A673 (cell line): ENCODE results near the gene CCNY. TPM values are rescaled to one million over a fixed set of nuclear protein-coding genes. Genes with fewer than 3 reads are reported as not detected.

Source experiments
- BruUV-seq: library from RNA; stranded (reverse); fragments of 400-500 nt; replicated peaks from 2 replicates; lab custom pipeline; 2021; lab: Mats Ljungman, UMichigan
- CTCF ChIA-PET: fragments of 300-600 bp; sonication (Branson Sonifier 250); formaldehyde crosslinking; loops from one replicate; lab custom pipeline; 2022; ENCODE audit warnings: antibody characterized with exemption; lab: Charles Lee
- POLR2A ChIA-PET: fragments of 300-600 bp; sonication (Branson Sonifier 250); formaldehyde crosslinking; loops from one replicate; lab custom pipeline; 2022; ENCODE audit warnings: antibody characterized with exemption; ENCODE audit not compliant: low non-redundant PET; lab: Charles Lee
- DNase-seq: peaks from one replicate; pipeline ENCODE4 v3.0.0-alpha.2; 2015; ENCODE audit warnings: low spot score
- H3K27ac ChIP-seq: fragments of 200-600 bp; sonication (generic); 2 replicates; pipeline ENCODE4 v1.5.1; 2016; ENCODE audit warnings: mixed run types, low read depth, mild to moderate bottlenecking, mixed read lengths, antibody characterized with exemption, low read length; ENCODE audit not compliant: poor library complexity, severe bottlenecking
- H3K27me3 ChIP-seq: fragments of 200-600 bp; sonication (generic); replicated peaks from 2 replicates; pipeline ENCODE4 v1.6.1; 2017; ENCODE audit warnings: mixed run types, low read depth, mild to moderate bottlenecking, mixed read lengths, antibody characterized with exemption, low read length; ENCODE audit not compliant: insufficient read depth, poor library complexity
- H3K36me3 ChIP-seq: fragments of 200-600 bp; sonication (generic); 2 replicates; pipeline ENCODE4 v1.6.1; 2016; ENCODE audit warnings: mixed run types, mild to moderate bottlenecking, mixed read lengths, antibody characterized with exemption, low read length; ENCODE audit not compliant: insufficient read depth, poor library complexity, severe bottlenecking
- H3K4me1 ChIP-seq: fragments of 200-600 bp; sonication (generic); 2 replicates; pipeline ENCODE4 v1.6.1; 2017; ENCODE audit warnings: mixed run types, mild to moderate bottlenecking, mixed read lengths, antibody characterized with exemption, low read length; ENCODE audit not compliant: insufficient read depth, poor library complexity, severe bottlenecking
- H3K4me3 ChIP-seq: fragments of 200-600 bp; sonication (generic); 2 replicates; pipeline ENCODE4 v1.5.1; 2016; ENCODE audit warnings: low read depth, mixed run types, mild to moderate bottlenecking, mixed read lengths, low read length; ENCODE audit not compliant: poor library complexity, severe bottlenecking
- H3K9me3 ChIP-seq: fragments of 200-600 bp; sonication (generic); 2 replicates; pipeline ENCODE4 v1.6.1; 2016; ENCODE audit warnings: mixed run types, low read depth, mild to moderate bottlenecking, mixed read lengths, antibody characterized with exemption, low read length; ENCODE audit not compliant: poor library complexity, severe bottlenecking
- CTCF ChIP-seq: fragments of 300-800, 200-600 bp; sonication (generic); conservative IDR thresholded peaks from 2 replicates; pipeline ENCODE4 v1.5.1; 2017; ENCODE audit warnings: low read depth, mild to moderate bottlenecking, antibody characterized with exemption, low read length, moderate library complexity, mixed read lengths
- EZH2 ChIP-seq: fragments of 200-600 bp; sonication (generic); IDR thresholded peaks from 2 replicates; pipeline ENCODE4 v1.6.1; 2017; ENCODE audit warnings: borderline replicate concordance, low read depth, mild to moderate bottlenecking, mixed read lengths, antibody characterized with exemption, low read length; ENCODE audit not compliant: poor library complexity, severe bottlenecking
- intact Hi-C: fragments of 100-400 bp; cut with micrococcal nuclease; formaldehyde crosslinking; loops from one replicate; pipeline ENCODE4 v1.10.0; 2022; ENCODE audit not compliant: unreplicated experiment
- total RNA-seq: library from RNA; stranded (reverse); gene quantifications from 2 replicates; pipeline ENCODE4 v1.2.3, GENCODE V29; 2021

CCNY gene
- total RNA-seq, 1 experiment from 2014 or later: 84.8 TPM

GRCh38 chr10:35378541-35379210, 42.4 kb downstream of the CCNY start:
- CTCF ChIA-PET: no interaction called here

GRCh38 chr10:35379226-35380137, 43.2 kb downstream of the CCNY start:
- TF ChIP-seq EZH2: no peak
- TF ChIP-seq CTCF: peak; percentile 44
- Histone ChIP-seq H3K9me3 (no peaks in the 10 kb centered on the region), H3K27ac (peak overlapping the region; percentile 87), H3K36me3 (no peaks in the 10 kb centered on the region), H3K4me1 (peaks cover 56% of the 10 kb centered on the region), H3K4me3 (no peak overlapping the region), H3K27me3 (no peaks in the 10 kb centered on the region)
- intact Hi-C loops: loop anchor here (5.0 kb wide), 1 partner anchor 42 kb away; the partner anchor contains the start of gene CCNY
- BruUV-seq: TSS peak; percentile 34
- POLR2A ChIA-PET: no interaction called here
- DNase-seq: peak; percentile 92
- CTCF ChIA-PET: interaction anchor here (0.7 kb wide), 1 partner anchor 175 kb away, joined by 4 read pairs; no protein-coding TSS in a partner anchor

More at GRCh38 chr10:35378541-35379210, 42.4 kb downstream of the CCNY start:
- intact Hi-C loops: loop anchor here (5.0 kb wide), 1 partner anchor 41 kb away; the partner anchor contains the start of gene CCNY
- no peak overlapping the region for H3K4me3 ChIP-seq
- H3K4me1 ChIP-seq: peaks cover 58% of the 10 kb centered on the region
- no peaks in the 10 kb centered on the region for H3K27me3 ChIP-seq
- TF ChIP-seq CTCF: no peak
- TF ChIP-seq EZH2: no peak
- DNase-seq: no peak
- no TSS peak for BruUV-seq
- no peaks in the 10 kb centered on the region for H3K36me3 ChIP-seq
- no peaks in the 10 kb centered on the region for H3K9me3 ChIP-seq
- POLR2A ChIA-PET: no interaction called here
- peak overlapping the region; percentile 87 for H3K27ac ChIP-seq

GRCh38 chr10:35382096-35382495, 45.8 kb downstream of the CCNY start:
- ChIA-PET POLR2A (no interaction called here), CTCF (no interaction called here)
- Histone ChIP-seq H3K36me3 (no peaks in the 10 kb centered on the region), H3K9me3 (no peaks in the 10 kb centered on the region), H3K27me3 (no peaks in the 10 kb centered on the region), H3K4me1 (peaks cover 64% of the 10 kb centered on the region), H3K4me3 (no peak overlapping the region), H3K27ac (peak overlapping the region; percentile 87)
- BruUV-seq: no TSS peak
- no peak for TF ChIP-seq EZH2
- no peak for TF ChIP-seq CTCF
- intact Hi-C loops: no loop called here
- no peak for DNase-seq
